GM18517 (cell line): ENCODE results near the gene CASP5.

ENCODE experiments used
- ATAC-seq: cut with Tn5 transposase; IDR thresholded peaks from one replicate; pipeline ENCODE4 v1.9.1; 2021; ENCODE audit warnings: mild to moderate bottlenecking, moderate library complexity; ENCODE audit not compliant: unreplicated experiment

CASP5 gene

GRCh38 chr11:104968355-104968855 is 54.6 kb downstream of the CASP5 start, which contains the start of gene CASP4:
Gene CASP4, minus strand, starts transcription at chr11:104968574. Its CDS starts 49 bp downstream, at chr11:104968525.
- peak; percentile 91 for ATAC-seq

- ATAC-seq: peak; percentile 20
These were observed 55.2 kb downstream of the CASP5 start for GRCh38 chr11:104967534-104968354.

DNA sequence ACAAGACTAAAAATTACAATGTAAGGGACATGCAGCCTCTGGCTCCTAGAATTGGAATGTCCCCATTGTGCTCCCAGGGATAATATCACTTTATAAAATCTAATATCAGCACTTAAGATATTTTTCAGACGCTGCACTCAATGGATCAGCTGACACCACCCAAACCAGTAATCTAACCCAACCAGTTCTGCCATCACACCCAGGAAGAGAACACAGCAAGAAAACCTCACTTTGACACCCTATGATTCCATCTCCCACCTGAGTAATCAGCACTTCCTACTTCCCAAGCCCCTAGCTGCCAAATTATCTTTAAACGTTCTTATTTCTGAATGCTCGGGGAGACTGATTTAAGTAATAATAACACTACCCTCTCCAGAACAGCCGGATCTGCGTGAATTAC is 57.2 kb downstream of the CASP5 start:
- ATAC-seq: no peak

DNA sequence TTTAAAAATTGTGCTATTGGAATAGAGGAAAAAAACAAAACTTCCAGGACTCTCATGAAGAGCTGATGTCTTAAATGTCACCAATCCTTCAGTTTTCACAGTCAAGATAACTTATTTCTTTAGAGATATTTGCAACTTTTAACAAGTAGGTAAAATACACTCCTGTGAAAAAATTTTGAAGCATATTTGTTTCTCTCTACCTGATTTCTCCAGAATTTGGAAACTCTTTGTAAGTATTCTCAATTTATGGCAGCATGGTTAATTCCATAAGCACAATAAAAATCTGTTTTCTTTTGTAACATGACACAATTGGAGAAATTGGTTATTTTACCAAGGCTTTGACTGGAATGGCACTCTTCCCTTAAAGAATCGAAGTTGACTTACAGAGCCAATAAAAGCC is 58.7 kb downstream of the CASP5 start:
- no peak for ATAC-seq

DNA sequence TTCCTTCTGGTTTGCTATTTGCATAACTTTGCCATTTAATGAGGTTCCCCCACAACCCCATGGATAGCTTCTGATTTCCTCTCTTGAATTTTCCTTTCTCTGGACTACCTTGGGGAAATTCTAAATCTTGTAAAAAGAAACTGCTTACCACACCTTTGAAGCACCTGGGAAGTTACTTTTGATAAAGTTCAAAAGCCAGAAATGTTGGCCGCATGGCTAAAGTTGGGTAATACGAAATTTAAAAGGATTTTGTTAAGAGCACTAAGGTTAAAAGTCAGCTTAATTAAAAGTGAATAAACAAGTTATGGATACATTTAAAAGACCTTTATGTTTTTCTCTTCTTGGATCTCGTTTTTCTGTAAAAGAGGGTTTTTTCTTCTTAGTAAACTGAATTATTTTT is 60.1 kb downstream of the CASP5 start:
- ATAC-seq: no peak

DNA sequence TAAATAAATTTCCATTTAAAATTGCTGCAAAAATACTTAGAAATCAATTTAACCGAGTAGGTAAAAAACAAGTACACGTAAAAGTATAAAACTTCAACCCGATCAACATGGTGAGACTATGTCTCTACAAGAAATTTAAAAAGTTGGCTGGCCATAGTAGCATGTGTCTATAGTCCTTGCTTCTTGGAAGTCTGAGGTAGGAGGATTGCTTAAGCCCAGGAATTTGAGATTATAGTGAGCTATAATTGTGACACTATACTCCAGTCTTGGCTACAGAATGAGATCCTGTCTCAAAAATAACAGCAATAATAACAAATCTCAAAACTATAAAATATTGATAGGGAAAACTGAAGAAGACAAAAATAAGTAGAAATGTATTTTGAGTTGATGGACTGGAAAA is 65.7 kb downstream of the CASP5 start:
- ATAC-seq: no peak

- no peak for ATAC-seq
These were observed 66.4 kb downstream of the CASP5 start for GRCh38 chr11:104956528-104956927.

GRCh38 chr11:104946907-104947306 is 76.1 kb downstream of the CASP5 start:
- ATAC-seq: peak; percentile 96
